Immature natural killer cell (primary cell): ENCODE results near the gene KIRREL3. TPM values are rescaled to one million over a fixed set of nuclear protein-coding genes. Genes with fewer than 3 reads are reported as not detected.
A peak's percentile ranks its signal among the peaks of the same experiment; 100 is the strongest.

ENCODE experiments used
- DNase-seq, 3 donors: peaks; one replicate each; pipeline ENCODE4 v3.0.0; 2022; ENCODE audit warnings: mixed read lengths in 1 of 3
- H3K27ac Mint-ChIP-seq, 6 donors: one replicate each; pipeline ENCODE4 v1.8.0; 2020; ENCODE audit warnings: mixed read lengths in 6 of 6, mild to moderate bottlenecking in 5 of 6, inconsistent platforms in 4 of 6, moderate library complexity in 3 of 6
- H3K27me3 Mint-ChIP-seq, 3 donors: one replicate each; pipeline ENCODE4 v1.8.0; 2020 to 2021; ENCODE audit warnings: low read depth in 3 of 3, mild to moderate bottlenecking in 3 of 3, mixed read lengths in 3 of 3, moderate library complexity in 3 of 3, inconsistent platforms in 1 of 3
- H3K36me3 Mint-ChIP-seq, 3 donors: one replicate each; pipeline ENCODE4 v1.8.0; 2020; ENCODE audit warnings: mixed read lengths in 3 of 3, inconsistent platforms in 2 of 3, mild to moderate bottlenecking in 2 of 3
- H3K4me1 Mint-ChIP-seq, 2 donors: one replicate each; pipeline ENCODE4 v1.8.0; 2020; ENCODE audit warnings: inconsistent platforms in 2 of 2, mild to moderate bottlenecking in 2 of 2, mixed read lengths in 2 of 2, moderate library complexity in 1 of 2
- H3K4me3 Mint-ChIP-seq, 5 donors: one replicate each; pipeline ENCODE4 v1.8.0; 2020; ENCODE audit warnings: mild to moderate bottlenecking in 5 of 5, mixed read lengths in 5 of 5, inconsistent platforms in 3 of 5, moderate library complexity in 3 of 5
- H3K9me3 Mint-ChIP-seq, 6 donors: one replicate each; pipeline ENCODE4 v1.8.0; 2020; ENCODE audit warnings: mild to moderate bottlenecking in 6 of 6, mixed read lengths in 6 of 6, inconsistent platforms in 4 of 6, moderate library complexity in 3 of 6
- polyA plus RNA-seq, 3 donors: library from polyadenylated mRNA; unstranded; fragments of 300-500 nt; fragmentation: Illumina TruSeq; gene quantifications; one replicate each; pipeline ENCODE4 v1.2.3, GENCODE V29; 2021

KIRREL3 gene
- polyA plus RNA-seq, 3 donors from 2014 or later = 0.66 TPM; not detected in 2

DNA sequence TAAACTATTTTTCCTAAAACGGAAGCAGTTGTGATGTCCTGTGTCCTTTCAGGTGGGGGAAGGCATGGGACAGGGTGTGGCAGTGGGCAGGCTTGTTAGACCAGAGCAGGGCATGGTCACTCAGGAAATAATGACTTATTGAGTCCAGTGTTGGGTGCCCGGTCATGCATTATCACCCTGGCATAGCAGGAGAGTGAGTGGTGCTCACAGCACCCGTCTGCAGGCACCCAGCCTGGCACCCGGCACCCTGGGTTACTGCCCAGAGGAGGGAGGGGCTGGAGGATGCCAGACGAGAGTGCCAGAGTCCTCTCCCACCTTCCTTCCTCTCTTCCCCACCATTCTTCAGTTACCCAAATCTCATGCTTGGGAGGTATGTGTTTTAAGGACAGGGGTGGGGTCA, 586.0 kb downstream of the KIRREL3 start:
- no peaks in the 10 kb centered on the region for H3K27me3 Mint-ChIP-seq
- H3K36me3 Mint-ChIP-seq = peaks cover 5 to 17% (median 8%) of the 10 kb centered on the region in 3 donors
- DNase-seq = no peak
- H3K4me1 Mint-ChIP-seq = peaks cover 10 to 11% of the 10 kb centered on the region in 2 donors
- H3K27ac Mint-ChIP-seq = no peak overlapping the region
- H3K9me3 Mint-ChIP-seq = peaks cover 0 to 1% (median 0%) of the 10 kb centered on the region in 6 donors
- peak overlapping the region in 1 of 5 donors; percentile 24 for H3K4me3 Mint-ChIP-seq

DNA sequence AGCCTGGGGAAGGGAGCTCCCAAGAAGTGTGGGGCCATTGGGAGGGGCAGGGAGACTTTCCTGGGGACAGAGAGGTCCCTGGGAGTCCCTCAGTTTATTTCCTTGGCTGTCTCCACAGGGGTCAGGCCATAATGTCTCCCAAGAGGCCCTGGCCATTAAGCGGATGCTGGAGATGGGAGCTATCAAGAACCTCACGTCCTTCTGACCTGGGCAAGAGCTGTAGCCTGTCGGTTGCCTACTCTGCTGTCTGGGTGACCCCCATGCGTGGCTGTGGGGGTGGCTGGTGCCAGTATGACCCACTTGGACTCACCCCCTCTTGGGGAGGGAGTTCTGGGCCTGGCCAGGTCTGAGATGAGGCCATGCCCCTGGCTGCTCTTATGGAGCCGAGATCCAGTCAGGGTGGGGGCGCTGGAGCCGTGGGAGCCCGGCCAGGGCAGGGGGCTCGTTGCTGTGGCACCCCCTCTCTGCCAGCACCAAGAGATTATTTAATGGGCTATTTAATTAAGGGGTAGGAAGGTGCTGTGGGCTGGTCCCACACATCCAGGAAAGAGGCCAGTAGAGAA, 586.6 kb downstream of the KIRREL3 start:
- H3K9me3 Mint-ChIP-seq = peaks cover 0 to 1% (median 0%) of the 10 kb centered on the region in 6 donors

GRCh38 chr11:126413426-126413825, 587.1 kb downstream of the KIRREL3 start:
- Mint-ChIP-seq H3K36me3 (peaks cover 9 to 25% (median 16%) of the 10 kb centered on the region in 3 donors), H3K9me3 (peaks cover 0 to 1% (median 0%) of the 10 kb centered on the region in 6 donors), H3K4me3 (no peak overlapping the region), H3K4me1 (peaks cover 10 to 11% of the 10 kb centered on the region in 2 donors), H3K27me3 (peaks cover 0 to 3% (median 0%) of the 10 kb centered on the region in 3 donors), H3K27ac (no peak overlapping the region)
- no peak for DNase-seq

More for the DNA sequence above, 586.6 kb downstream of the KIRREL3 start:
- no peak for DNase-seq
- H3K4me3 Mint-ChIP-seq = no peak overlapping the region
- no peak overlapping the region for H3K27ac Mint-ChIP-seq
- peaks cover 0 to 3% (median 0%) of the 10 kb centered on the region in 3 donors for H3K27me3 Mint-ChIP-seq
- peaks cover 10 to 11% of the 10 kb centered on the region in 2 donors for H3K4me1 Mint-ChIP-seq
- H3K36me3 Mint-ChIP-seq = peaks cover 8 to 24% (median 15%) of the 10 kb centered on the region in 3 donors

DNA sequence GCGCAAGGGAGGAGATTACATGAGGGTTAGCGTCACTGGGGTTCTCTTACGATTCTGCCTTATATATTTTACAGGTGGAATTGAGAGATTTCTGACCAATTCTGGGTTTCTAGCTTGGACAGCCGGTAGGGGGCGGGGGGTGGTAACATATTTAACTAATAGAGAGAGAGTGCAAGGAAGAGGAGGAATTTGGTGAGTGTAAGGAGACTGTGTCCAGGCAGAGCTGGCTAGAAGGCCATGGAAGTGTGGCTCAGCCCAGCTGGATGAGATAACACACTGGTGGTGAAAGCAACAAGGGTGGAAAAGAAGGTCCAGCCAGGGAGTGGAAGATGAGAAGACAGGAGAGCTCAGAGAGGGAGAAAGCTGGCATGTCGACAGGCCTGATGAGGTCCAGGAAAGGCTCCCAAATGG, 588.6 kb downstream of the KIRREL3 start:
- peak overlapping the region in 2 of 6 donors; percentile 42 to 48 for H3K27ac Mint-ChIP-seq
- peaks cover 10 to 11% of the 10 kb centered on the region in 2 donors for H3K4me1 Mint-ChIP-seq
- H3K27me3 Mint-ChIP-seq = peaks cover 0 to 3% (median 0%) of the 10 kb centered on the region in 3 donors
- peaks cover 9 to 33% (median 16%) of the 10 kb centered on the region in 3 donors for H3K36me3 Mint-ChIP-seq
- DNase-seq = no peak
- no peak overlapping the region for H3K4me3 Mint-ChIP-seq
- H3K9me3 Mint-ChIP-seq = peaks cover 0 to 1% (median 0%) of the 10 kb centered on the region in 6 donors

DNA sequence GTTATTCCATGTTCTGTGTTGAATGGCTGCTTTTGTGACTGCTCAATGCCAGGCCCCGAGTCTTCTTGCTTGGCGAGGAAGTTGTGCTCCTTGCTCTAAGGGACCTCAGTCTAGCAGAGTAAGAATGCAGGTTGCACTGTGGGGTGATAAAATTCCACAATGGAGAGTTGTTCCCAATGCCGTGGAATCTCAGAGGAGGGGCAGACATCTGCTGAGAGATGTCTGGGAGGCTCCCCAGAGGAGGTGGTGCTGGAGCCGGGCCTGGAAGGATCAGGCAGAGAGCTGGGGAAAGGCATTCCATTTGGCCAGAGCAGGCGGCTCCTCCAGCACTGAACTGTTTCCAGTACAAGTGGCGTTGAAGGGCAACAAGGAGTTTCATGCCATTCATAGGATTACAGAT, 589.9 kb downstream of the KIRREL3 start:
- H3K36me3 Mint-ChIP-seq = peaks cover 9 to 31% (median 16%) of the 10 kb centered on the region in 3 donors
- no peak for DNase-seq
- H3K9me3 Mint-ChIP-seq = peaks cover 0 to 1% (median 0%) of the 10 kb centered on the region in 6 donors
- peak overlapping the region in 1 of 6 donors; percentile 55 for H3K27ac Mint-ChIP-seq
- no peak overlapping the region for H3K4me3 Mint-ChIP-seq
- H3K4me1 Mint-ChIP-seq = peaks cover 2% of the 10 kb centered on the region in 2 donors
- H3K27me3 Mint-ChIP-seq = peaks cover 0 to 3% (median 0%) of the 10 kb centered on the region in 3 donors

- Mint-ChIP-seq H3K27me3 (peaks cover 0 to 3% (median 0%) of the 10 kb centered on the region in 3 donors), H3K36me3 (peaks cover 9 to 31% (median 16%) of the 10 kb centered on the region in 3 donors), H3K9me3 (peaks cover 0 to 1% (median 0%) of the 10 kb centered on the region in 6 donors), H3K27ac (peak overlapping the region in 1 of 6 donors; percentile 39), H3K4me3 (no peak overlapping the region), H3K4me1 (no peaks in the 10 kb centered on the region)
- DNase-seq = no peak
These were observed 591.0 kb downstream of the KIRREL3 start for GRCh38 chr11:126409620-126409985.

DNA sequence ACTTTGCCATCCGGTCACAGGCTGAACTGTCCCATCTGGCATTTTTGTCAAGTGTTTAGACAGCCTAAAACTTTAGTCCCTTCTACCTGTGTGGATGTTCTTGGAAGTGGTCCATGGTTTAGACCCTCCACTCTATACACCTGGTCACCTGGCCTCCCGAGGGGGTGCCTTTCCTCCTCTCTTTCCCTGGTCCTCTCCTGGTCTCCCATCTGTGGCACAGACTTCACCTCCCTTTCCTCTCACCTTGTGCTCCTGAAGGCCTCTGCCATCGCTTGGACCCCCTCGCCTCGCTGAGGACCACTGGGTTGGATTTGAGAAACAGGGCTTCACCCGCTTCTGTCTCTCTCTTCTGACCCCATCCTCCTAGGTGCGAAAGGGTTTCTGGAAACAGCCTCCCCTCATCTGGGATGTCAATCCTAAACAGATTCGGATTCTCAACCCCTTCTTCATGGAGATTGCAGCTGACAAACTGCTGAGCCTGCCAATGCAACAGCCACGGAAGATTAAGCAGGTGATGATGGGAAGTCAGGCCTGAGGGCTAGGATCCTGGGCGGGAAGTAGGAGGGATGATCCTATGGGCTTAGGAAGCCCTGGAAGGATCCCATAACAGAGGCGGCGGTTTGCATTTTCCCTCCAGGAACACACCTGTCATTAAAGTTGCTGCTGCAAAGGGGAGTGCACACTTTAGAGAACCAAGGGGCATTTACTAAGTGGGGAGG, 591.5 kb downstream of the KIRREL3 start:
- Mint-ChIP-seq H3K4me3 (no peak overlapping the region), H3K36me3 (peaks cover 9 to 31% (median 16%) of the 10 kb centered on the region in 3 donors), H3K27me3 (peaks cover 0 to 3% (median 2%) of the 10 kb centered on the region in 3 donors), H3K9me3 (peaks cover 0 to 1% (median 0%) of the 10 kb centered on the region in 6 donors), H3K4me1 (peaks cover 0 to 2% of the 10 kb centered on the region in 2 donors), H3K27ac (no peak overlapping the region)
- no peak for DNase-seq

- DNase-seq = no peak
- Mint-ChIP-seq H3K4me1 (peaks cover 0 to 4% of the 10 kb centered on the region in 2 donors), H3K9me3 (peaks cover 0 to 1% (median 0%) of the 10 kb centered on the region in 6 donors), H3K27ac (no peak overlapping the region), H3K4me3 (no peak overlapping the region), H3K36me3 (peaks cover 9 to 31% (median 16%) of the 10 kb centered on the region in 3 donors), H3K27me3 (peaks cover 0 to 3% (median 2%) of the 10 kb centered on the region in 3 donors)
These were observed 592.1 kb downstream of the KIRREL3 start for GRCh38 chr11:126408496-126408895.

DNA sequence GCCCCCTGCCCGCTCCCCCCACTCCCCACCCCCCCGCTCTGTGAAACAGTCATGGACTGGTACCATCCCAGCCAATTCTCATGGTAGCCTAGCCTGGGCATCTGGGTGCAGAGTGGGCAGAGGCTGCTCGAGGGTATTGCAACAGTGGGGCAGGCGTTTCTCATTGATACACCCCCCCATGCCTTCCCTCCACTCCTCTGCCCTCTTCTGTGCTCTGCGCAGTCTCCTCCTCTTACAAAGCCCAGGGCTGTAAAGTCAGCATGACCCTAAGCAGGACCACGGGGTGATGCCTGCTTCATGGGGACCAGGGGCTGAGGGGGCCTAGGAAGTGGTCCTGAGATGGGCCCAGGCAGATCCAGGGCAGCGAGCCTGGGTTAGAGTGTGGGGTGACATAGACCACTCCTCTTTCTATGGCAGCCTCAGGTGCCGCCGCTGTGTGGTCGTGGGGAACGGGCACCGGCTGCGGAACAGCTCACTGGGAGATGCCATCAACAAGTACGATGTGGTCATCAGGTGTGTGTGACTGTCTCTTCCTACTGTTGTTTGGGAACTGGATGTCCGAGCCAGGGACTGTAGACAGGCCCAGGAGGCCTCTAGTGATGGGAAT, 592.8 kb downstream of the KIRREL3 start:
- no peak for DNase-seq
- H3K36me3 Mint-ChIP-seq = peaks cover 9 to 31% (median 16%) of the 10 kb centered on the region in 3 donors
- peaks cover 0 to 7% of the 10 kb centered on the region in 2 donors for H3K4me1 Mint-ChIP-seq
- H3K27ac Mint-ChIP-seq = no peak overlapping the region
- no peak overlapping the region for H3K4me3 Mint-ChIP-seq
- peaks cover 0 to 1% (median 0%) of the 10 kb centered on the region in 6 donors for H3K9me3 Mint-ChIP-seq
- peaks cover 0 to 3% (median 2%) of the 10 kb centered on the region in 3 donors for H3K27me3 Mint-ChIP-seq

DNA sequence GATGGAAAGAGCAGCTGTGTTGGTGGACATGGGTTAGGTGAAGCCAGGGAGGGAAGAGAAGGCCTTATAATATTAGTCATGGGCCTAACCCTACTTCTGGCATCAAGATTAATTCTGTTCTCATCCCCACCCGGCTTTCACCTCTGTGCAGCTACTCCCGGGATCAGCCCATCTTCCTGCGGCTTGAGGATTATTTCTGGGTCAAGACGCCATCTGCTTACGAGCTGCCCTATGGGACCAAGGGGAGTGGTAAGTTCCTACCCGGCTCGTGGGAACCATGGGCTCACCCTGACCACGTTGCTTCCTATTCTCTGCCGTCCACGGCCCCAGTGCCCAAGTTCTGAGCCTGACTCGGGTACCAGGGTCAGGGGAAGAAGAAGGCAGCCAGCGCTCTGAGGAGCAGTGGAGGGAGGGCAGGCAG, 593.5 kb downstream of the KIRREL3 start:
- Mint-ChIP-seq H3K9me3 (peaks cover 0 to 1% (median 0%) of the 10 kb centered on the region in 6 donors), H3K36me3 (peaks cover 9 to 30% (median 15%) of the 10 kb centered on the region in 3 donors), H3K4me3 (no peak overlapping the region), H3K27ac (peak overlapping the region in 1 of 6 donors; percentile 30), H3K27me3 (peaks cover 0 to 3% (median 2%) of the 10 kb centered on the region in 3 donors), H3K4me1 (peaks cover 0 to 7% of the 10 kb centered on the region in 2 donors)
- no peak for DNase-seq

DNA sequence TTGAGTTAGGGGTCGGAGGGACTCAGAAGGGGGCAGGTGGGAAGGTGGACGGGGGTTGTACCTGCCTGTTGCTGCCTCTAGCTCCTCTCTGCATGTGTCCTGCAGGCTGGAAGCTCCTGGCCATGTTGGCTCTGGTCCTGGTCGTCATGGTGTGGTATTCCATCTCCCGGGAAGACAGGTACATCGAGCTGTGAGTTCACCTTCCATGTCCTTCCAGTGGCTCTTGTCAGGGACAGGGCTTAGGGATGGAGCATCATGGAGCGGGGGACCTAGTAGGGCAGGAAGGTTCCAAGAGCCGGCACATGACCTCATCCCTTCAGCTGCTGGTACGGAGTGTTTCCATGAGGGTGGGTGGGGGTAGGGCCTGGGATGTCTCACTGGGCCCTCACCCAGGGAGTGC, 594.2 kb downstream of the KIRREL3 start:
- Mint-ChIP-seq H3K27me3 (peaks cover 0 to 5% (median 3%) of the 10 kb centered on the region in 3 donors), H3K36me3 (peaks cover 4 to 25% (median 12%) of the 10 kb centered on the region in 3 donors)

GRCh38 chr11:126405906-126406305, 594.7 kb downstream of the KIRREL3 start:
- Mint-ChIP-seq H3K36me3 (peaks cover 4 to 25% (median 12%) of the 10 kb centered on the region in 3 donors), H3K27me3 (peaks cover 0 to 5% (median 3%) of the 10 kb centered on the region in 3 donors), H3K4me3 (no peak overlapping the region), H3K9me3 (no peaks in the 10 kb centered on the region), H3K27ac (no peak overlapping the region), H3K4me1 (peaks cover 2 to 10% of the 10 kb centered on the region in 2 donors)
- DNase-seq = no peak

More for the DNA sequence above, 594.2 kb downstream of the KIRREL3 start:
- H3K4me1 Mint-ChIP-seq = peaks cover 0 to 9% of the 10 kb centered on the region in 2 donors
- DNase-seq = no peak
- H3K27ac Mint-ChIP-seq = no peak overlapping the region
- no peaks in the 10 kb centered on the region for H3K9me3 Mint-ChIP-seq
- no peak overlapping the region for H3K4me3 Mint-ChIP-seq

- Mint-ChIP-seq H3K4me1 (peaks cover 8 to 13% of the 10 kb centered on the region in 2 donors), H3K4me3 (no peak overlapping the region), H3K27ac (peak overlapping the region in 1 of 6 donors; percentile 65), H3K9me3 (no peaks in the 10 kb centered on the region), H3K36me3 (peaks cover 4 to 21% (median 8%) of the 10 kb centered on the region in 3 donors), H3K27me3 (peaks cover 0 to 5% (median 3%) of the 10 kb centered on the region in 3 donors)
- DNase-seq = no peak
These were observed 595.2 kb downstream of the KIRREL3 start for GRCh38 chr11:126405374-126405773.
